Measurements from ENCODE around the gene PDE6D.

DNA sequence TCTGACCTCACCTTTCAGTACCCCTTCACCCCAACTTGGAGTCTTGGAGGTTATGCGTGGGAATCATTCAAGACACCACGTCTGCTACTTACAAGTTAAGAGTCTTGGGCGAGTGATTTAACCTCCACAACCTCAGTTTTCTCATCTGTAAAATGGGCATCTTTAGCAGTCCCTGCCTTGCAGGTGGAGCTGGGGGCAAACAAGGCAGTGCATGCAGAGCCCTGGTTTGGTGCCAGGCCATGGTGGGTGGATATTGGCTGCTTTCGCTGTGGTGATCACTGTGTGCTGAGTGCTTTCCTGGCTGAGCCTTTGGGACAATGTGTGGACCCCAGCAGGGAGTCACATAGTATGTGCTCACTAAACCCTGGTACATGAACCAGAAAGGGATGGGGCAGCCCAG lies 93.1 kb downstream of the PDE6D start:
- TF ChIP-seq CTCF (conservative IDR thresholded peaks at IDR 0.05; ENCODE audit: low read depth in 2 of 2) = no peak
- no peak for TF ChIP-seq POLR2AphosphoS5 (IDR thresholded peaks at IDR 0.05; ENCODE audit: low read depth)
- no peak for TF ChIP-seq NANOG (IDR thresholded peaks at IDR 0.05; ENCODE audit: borderline replicate concordance)
- TF ChIP-seq EZH2 (IDR thresholded peaks at IDR 0.05; ENCODE audit: low read depth, unreplicated experiment) = no peak

Data from GM23338 (cell line).